ENCODE measurements around the gene TANGO2. TPM values are rescaled to one million over a fixed set of nuclear protein-coding genes. Genes with fewer than 3 reads are reported as not detected.

Gene TANGO2
- total RNA-seq, 1 donor from 2014 or later, result 19.9 TPM

DNA sequence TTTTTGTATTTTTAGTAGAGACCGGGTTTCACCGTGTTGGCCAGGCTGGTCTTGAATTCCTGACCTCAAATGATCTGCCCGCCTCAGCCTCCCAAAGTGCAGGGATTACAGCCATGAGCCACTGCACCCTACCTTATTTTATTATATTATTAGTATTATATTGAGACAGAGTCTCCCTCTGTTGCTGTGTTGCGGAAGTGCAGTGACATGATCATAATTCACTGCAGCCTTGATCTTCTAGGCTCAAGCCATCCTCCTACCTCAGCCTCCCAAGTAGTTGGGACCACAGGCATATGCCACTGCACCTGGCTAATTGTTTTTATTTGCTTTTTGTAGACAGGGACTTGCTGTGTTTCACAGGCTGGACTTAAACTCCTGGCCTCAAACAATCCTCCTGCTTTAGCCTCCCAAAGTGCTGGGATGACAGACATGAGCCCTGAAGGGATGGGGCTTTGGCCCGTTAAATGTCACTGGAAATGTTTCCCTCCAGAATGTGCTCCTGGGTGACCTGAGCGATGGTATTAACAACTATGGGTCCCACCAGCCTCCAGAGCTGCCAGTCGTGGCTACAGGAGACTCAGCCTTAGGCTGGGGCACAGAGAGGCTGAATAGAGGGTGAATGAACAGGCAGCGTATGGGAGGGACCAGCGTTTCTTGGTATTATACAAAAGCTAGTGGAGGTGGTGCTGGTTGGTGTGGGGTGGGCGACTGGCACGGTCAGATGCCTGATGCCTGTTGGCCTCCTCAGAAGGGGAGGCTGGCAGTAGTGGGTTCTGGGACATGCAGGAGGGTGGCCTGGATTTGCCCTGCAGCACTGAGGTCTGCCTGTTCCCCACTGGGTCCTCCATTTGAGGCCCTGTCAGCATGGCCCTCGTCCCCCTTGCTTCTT is 7.3 kb downstream of the TANGO2 start:
- TF ChIP-seq, protein P1, sequence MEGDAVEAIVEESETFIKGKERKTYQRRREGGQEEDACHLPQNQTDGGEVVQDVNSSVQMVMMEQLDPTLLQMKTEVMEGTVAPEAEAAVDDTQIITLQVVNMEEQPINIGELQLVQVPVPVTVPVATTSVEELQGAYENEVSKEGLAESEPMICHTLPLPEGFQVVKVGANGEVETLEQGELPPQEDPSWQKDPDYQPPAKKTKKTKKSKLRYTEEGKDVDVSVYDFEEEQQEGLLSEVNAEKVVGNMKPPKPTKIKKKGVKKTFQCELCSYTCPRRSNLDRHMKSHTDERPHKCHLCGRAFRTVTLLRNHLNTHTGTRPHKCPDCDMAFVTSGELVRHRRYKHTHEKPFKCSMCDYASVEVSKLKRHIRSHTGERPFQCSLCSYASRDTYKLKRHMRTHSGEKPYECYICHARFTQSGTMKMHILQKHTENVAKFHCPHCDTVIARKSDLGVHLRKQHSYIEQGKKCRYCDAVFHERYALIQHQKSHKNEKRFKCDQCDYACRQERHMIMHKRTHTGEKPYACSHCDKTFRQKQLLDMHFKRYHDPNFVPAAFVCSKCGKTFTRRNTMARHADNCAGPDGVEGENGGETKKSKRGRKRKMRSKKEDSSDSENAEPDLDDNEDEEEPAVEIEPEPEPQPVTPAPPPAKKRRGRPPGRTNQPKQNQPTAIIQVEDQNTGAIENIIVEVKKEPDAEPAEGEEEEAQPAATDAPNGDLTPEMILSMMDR (IDR thresholded peaks at IDR 0.05; ENCODE audit: unreplicated experiment), result peak; percentile 28
- no peak for DNase-seq (ENCODE audit: low spot score, unreplicated experiment)

GRCh38 chr22:20028855-20029549 is 8.1 kb downstream of the TANGO2 start:
- no peak for DNase-seq (ENCODE audit: low spot score, unreplicated experiment)
- Mint-ChIP-seq H3K27me3 (no peaks in the 10 kb centered on the region), H3K4me3 (ENCODE audit: low read depth) (no peak overlapping the region), H3K4me1 (ENCODE audit: low read depth) (no peaks in the 10 kb centered on the region), H3K9me3 (ENCODE audit: low read depth) (no peaks in the 10 kb centered on the region), H3K36me3 (ENCODE audit: insufficient read depth) (peaks cover 1% of the 10 kb centered on the region), H3K27ac (no peak overlapping the region)
- TF ChIP-seq, protein P1 (IDR thresholded peaks at IDR 0.05; ENCODE audit: unreplicated experiment), result no peak

More for the DNA sequence above, 7.3 kb downstream of the TANGO2 start:
- Mint-ChIP-seq H3K9me3 (ENCODE audit: low read depth) (no peaks in the 10 kb centered on the region), H3K27ac (no peak overlapping the region), H3K4me1 (ENCODE audit: low read depth) (no peaks in the 10 kb centered on the region), H3K4me3 (ENCODE audit: low read depth) (no peak overlapping the region), H3K36me3 (ENCODE audit: insufficient read depth) (peaks cover 1% of the 10 kb centered on the region), H3K27me3 (no peaks in the 10 kb centered on the region)

GRCh38 chr22:20029550-20030225 is 8.8 kb downstream of the TANGO2 start:
- Mint-ChIP-seq H3K27ac (peak overlapping the region; percentile 88), H3K4me1 (ENCODE audit: low read depth) (no peaks in the 10 kb centered on the region), H3K9me3 (ENCODE audit: low read depth) (no peaks in the 10 kb centered on the region), H3K27me3 (no peaks in the 10 kb centered on the region), H3K4me3 (ENCODE audit: low read depth) (no peak overlapping the region), H3K36me3 (ENCODE audit: insufficient read depth) (peaks cover 1% of the 10 kb centered on the region)
- DNase-seq (ENCODE audit: low spot score, unreplicated experiment), result no peak
- TF ChIP-seq, protein P1 (IDR thresholded peaks at IDR 0.05; ENCODE audit: unreplicated experiment), result no peak

DNA sequence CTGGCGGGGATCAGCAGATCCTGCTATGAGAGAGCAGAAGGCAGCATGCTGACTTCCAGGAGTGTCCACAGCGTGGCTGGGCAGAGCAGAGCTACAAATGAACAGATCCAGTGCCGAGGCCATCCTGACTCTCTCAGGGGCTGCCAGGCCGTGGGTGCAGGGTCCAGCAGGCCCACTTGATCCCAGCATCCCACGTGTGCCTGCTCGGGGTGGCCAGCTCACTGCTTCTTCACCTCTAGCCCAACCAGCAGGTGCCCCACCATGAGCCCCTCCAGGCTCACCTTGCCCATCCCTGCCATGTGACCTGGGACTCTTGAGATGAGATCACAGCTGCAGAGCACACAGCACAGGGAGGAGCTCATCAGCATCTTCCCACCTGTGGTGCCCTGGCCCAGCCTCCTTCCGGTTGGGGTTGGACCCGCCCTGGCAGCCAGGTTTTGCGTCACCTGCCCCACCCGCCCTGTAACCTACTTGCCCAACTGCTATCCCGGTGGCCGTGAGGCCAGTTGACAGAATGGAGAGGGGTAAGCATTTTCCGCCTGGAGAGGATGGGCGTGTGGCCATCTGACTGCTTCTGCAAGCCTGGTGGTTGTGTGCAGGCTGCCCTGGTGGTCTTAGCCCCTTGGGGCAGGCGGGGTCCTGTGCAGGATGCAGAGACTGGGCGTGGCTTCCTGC is 11.0 kb downstream of the TANGO2 start:
- Mint-ChIP-seq H3K4me3 (ENCODE audit: low read depth) (no peak overlapping the region), H3K27me3 (no peaks in the 10 kb centered on the region), H3K36me3 (ENCODE audit: insufficient read depth) (peaks cover 2% of the 10 kb centered on the region), H3K9me3 (ENCODE audit: low read depth) (no peaks in the 10 kb centered on the region), H3K4me1 (ENCODE audit: low read depth) (peaks cover 4% of the 10 kb centered on the region), H3K27ac (no peak overlapping the region)
- DNase-seq (ENCODE audit: low spot score, unreplicated experiment), result no peak
- TF ChIP-seq, protein P1 (IDR thresholded peaks at IDR 0.05; ENCODE audit: unreplicated experiment), result no peak
